BE2C (cell line): ENCODE measurements around the gene PAGE2.
"Not testable (repeated sequence)": the region's sequence is repeated elsewhere in the genome, so short reads cannot be mapped to it uniquely, and the experiment has no call there.

Experiments used
- DNase-seq: peaks from one replicate; pipeline ENCODE4 v3.0.0-alpha.2; 2020
- H3K27me3 ChIP-seq: fragments of 250-450 bp; sonication (Bioruptor Pico); 2 replicates; pipeline ENCODE4 v1.5.1; 2020; ENCODE audit warnings: mild to moderate bottlenecking
- H3K36me3 ChIP-seq: fragments of 250-450 bp; sonication (Bioruptor Pico); 2 replicates; pipeline ENCODE4 v1.5.1; 2020; ENCODE audit warnings: mild to moderate bottlenecking
- H3K4me1 ChIP-seq: fragments of 250-450 bp; sonication (Bioruptor Pico); 2 replicates; pipeline ENCODE4 v1.5.1; 2020
- H3K4me3 ChIP-seq: 2 replicates; pipeline ENCODE4 v1.5.1; 2011; ENCODE audit warnings: low read depth, low read length
- H3K9me3 ChIP-seq: fragments of 250-450 bp; sonication (Bioruptor Pico); 2 replicates; pipeline ENCODE4 v1.5.1; 2020
- TF ChIP-seq, protein P1 (sequence below): IDR thresholded peaks from 2 replicates; pipeline ENCODE4 v1.5.1; 2012; ENCODE audit warnings: mild to moderate bottlenecking, low read depth, low read length

The PAGE2 gene

DNA sequence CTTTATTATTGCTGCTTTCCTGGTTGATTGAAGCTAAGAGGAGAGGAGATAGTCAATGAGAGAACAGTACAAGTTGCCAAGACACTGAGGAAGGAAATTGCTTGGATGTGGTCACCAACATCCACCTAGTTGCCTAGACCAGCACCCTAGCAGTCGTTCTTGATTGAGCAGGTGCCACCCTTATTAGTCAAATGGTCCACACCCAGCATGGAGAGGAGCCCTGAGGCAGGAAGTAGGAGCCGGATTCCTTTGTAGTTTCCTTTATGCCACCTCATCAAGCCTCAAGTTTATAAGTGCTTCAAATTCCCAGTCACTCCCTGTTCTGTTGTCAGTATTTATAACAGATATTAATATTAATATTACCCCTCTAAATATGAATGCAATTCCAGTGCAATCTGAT, 19.1 kb downstream of the PAGE2 start:
- no peak for DNase-seq
- Histone ChIP-seq H3K27me3 (no peaks in the 10 kb centered on the region), H3K36me3 (no peaks in the 10 kb centered on the region), H3K4me1 (no peaks in the 10 kb centered on the region), H3K4me3 (no peak overlapping the region), H3K9me3 (no peaks in the 10 kb centered on the region)
- TF ChIP-seq, protein P1, sequence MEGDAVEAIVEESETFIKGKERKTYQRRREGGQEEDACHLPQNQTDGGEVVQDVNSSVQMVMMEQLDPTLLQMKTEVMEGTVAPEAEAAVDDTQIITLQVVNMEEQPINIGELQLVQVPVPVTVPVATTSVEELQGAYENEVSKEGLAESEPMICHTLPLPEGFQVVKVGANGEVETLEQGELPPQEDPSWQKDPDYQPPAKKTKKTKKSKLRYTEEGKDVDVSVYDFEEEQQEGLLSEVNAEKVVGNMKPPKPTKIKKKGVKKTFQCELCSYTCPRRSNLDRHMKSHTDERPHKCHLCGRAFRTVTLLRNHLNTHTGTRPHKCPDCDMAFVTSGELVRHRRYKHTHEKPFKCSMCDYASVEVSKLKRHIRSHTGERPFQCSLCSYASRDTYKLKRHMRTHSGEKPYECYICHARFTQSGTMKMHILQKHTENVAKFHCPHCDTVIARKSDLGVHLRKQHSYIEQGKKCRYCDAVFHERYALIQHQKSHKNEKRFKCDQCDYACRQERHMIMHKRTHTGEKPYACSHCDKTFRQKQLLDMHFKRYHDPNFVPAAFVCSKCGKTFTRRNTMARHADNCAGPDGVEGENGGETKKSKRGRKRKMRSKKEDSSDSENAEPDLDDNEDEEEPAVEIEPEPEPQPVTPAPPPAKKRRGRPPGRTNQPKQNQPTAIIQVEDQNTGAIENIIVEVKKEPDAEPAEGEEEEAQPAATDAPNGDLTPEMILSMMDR = no peak

DNA sequence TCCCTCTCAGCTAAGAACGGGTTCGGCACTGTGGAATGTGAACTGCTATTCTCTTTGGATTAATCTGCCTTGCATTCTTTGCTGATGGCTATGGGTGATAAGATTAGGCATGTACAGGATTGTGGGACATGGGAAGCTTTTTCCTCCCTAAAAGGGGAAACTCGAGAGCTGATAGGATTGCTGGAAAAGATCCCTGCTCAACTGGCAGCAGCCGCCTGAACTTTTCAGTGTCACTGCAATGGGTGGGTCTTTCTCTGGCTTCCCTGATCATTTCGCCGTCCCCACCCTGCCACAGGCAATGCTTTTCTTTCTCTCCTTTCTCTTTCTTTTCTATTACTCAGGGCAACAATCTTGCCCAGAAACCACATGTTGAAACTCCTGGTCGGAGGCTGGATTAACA, 20.5 kb downstream of the PAGE2 start:
- H3K4me3 ChIP-seq = no peak overlapping the region
- no peaks in the 10 kb centered on the region for H3K9me3 ChIP-seq
- TF ChIP-seq, protein P1 = no peak
- H3K27me3 ChIP-seq = no peaks in the 10 kb centered on the region
- no peaks in the 10 kb centered on the region for H3K4me1 ChIP-seq
- H3K36me3 ChIP-seq = no peaks in the 10 kb centered on the region
- no peak for DNase-seq

DNA sequence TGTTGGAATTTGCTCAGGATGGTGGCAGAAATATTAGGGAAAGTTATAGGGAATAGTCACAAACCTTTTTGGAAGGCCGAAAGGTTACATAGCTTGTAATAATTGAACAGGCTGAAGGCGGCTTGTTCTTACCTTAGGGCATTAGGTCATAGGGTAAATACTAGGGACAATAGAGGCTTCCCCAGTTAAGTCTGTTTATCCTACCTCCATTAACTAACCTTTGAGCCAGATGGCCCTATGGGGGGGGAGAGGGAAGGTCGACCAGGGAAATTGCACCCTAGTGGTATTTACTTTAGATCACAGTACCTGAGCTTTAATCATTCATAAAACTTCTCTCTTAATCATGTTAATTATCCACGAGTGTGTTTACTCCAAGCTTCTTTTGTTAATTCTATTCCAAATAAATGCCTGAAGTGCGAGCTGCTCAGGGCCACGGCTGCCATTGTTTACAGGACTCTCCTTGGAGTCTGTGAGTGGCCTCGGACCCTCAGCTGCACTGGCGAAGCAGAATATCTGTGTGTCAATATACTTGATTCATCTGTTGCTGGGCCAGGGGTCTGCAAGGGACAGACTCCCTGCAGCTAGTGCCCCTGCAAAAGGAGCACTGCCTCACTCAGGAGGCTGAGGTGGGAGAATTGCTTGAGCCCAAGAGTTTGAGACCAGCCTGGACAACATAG, 22.9 kb downstream of the PAGE2 start:
- Histone ChIP-seq H3K4me1 (no peaks in the 10 kb centered on the region), H3K9me3 (no peaks in the 10 kb centered on the region), H3K36me3 (no peaks in the 10 kb centered on the region), H3K27me3 (no peaks in the 10 kb centered on the region), H3K4me3 (no peak overlapping the region)
- TF ChIP-seq, protein P1 = no peak
- no peak for DNase-seq

DNA sequence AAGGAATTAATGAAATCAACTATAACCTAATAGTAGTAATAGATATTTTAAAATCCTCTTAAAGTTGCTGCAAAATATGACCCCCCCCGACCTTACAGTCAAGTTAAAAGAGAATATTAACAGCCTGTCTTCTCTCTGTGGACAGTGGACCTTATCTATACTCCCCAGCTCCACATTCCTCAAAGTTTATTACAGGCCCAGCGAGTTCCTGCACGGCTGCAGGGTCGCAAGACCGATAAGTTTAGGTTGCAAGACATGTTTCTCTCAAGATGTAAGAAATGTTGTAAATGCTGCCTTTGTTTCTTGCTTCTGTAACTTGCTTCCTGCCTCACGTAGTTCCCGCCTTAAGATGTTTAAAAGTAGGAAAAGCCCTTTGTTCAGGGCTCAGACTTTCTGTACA, 27.8 kb downstream of the PAGE2 start:
- H3K4me3 ChIP-seq, H3K4me1 ChIP-seq, DNase-seq, H3K36me3 ChIP-seq, H3K27me3 ChIP-seq, H3K9me3 ChIP-seq: not testable (repeated sequence)

DNA sequence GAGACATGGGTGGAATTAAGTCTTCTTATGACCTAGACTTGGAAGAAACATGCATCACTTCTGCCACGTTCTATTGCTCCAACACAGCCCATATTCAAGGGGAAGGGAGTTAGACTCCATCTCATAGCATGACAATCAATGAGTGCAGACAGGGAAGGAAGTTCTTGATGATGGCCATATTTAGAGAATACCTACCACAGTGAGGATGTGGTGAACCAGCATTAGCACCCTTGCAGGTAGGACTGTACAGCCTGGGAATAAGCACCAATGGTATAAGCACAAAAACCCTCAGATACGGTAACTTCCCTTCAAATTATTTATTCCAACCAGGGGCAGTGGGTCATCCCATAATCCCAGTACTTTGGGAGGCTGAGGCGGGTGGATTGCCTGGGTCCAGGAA, 29.8 kb downstream of the PAGE2 start:
- no peak for DNase-seq
- Histone ChIP-seq H3K27me3 (no peaks in the 10 kb centered on the region), H3K36me3 (no peaks in the 10 kb centered on the region), H3K9me3 (no peaks in the 10 kb centered on the region), H3K4me3 (no peak overlapping the region), H3K4me1 (no peaks in the 10 kb centered on the region)
- TF ChIP-seq, protein P1 = no peak

DNA sequence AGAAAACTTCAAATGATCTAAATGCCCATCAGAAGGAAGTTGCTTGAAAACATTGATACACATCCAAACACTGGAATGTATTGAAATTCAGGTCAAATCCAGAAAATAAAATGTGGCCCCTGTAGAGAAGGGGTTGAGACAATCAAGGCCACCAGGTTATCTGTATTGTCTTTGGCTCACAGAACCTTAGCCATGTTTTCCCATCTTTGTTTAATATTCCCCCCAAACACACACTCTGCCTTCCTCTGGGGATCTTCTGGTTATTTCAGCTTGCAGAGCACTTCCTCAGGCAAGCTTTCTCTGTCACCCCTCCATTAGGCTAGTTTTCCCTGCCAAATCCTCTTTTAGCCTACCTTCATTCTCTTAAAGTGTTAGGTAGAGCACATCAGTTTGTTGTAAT, 30.5 kb downstream of the PAGE2 start:
- no peaks in the 10 kb centered on the region for H3K4me1 ChIP-seq
- DNase-seq = no peak
- no peaks in the 10 kb centered on the region for H3K9me3 ChIP-seq
- H3K4me3 ChIP-seq = no peak overlapping the region
- no peaks in the 10 kb centered on the region for H3K27me3 ChIP-seq
- H3K36me3 ChIP-seq = no peaks in the 10 kb centered on the region
- TF ChIP-seq, protein P1 = no peak

DNA sequence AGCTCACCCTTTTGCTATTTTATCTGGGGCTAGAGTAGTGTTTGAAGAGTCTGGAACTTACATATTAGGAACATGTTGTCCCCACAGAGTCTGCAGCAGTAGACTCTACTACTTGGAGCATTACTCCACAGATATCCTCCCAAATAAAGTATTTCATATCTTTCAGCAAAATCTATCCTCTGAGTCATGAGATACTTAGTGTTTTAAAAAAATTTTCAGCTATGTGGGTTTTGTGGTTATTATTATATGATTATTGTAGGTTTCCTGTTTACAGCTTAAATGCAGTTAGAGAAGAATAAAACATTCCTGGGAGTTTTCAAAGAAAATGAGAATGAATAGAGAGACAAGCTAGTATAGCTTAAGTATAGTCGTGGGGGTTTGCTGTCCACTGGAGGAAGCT, 30.9 kb downstream of the PAGE2 start:
- Histone ChIP-seq H3K4me1 (no peaks in the 10 kb centered on the region), H3K36me3 (no peaks in the 10 kb centered on the region), H3K27me3 (no peaks in the 10 kb centered on the region), H3K9me3 (no peaks in the 10 kb centered on the region), H3K4me3 (no peak overlapping the region)
- TF ChIP-seq, protein P1 = no peak
- DNase-seq = no peak
